GM19239 (cell line): ENCODE data around the gene CYLD.

Source experiments
- DNase-seq: peaks from one replicate; pipeline ENCODE4 v3.0.0; 2011; ENCODE audit warnings: low spot score; ENCODE audit not compliant: insufficient read length
- FAIRE-seq: peaks from 2 replicates; lab custom pipeline; 2011; peaks lifted over from hg19 to GRCh38; lab: Jason Lieb, UNC

Gene CYLD

GRCh38 chr16:50774405-50774804 is 32.5 kb downstream of the CYLD start:
- DNase-seq = no peak
- no peak for FAIRE-seq

- DNase-seq = no peak
- FAIRE-seq = no peak
Observed at GRCh38 chr16:50774960-50775359, 33.1 kb downstream of the CYLD start.

- FAIRE-seq = no peak
- no peak for DNase-seq
Observed at GRCh38 chr16:50776037-50776436, 34.2 kb downstream of the CYLD start.

- FAIRE-seq = no peak
- DNase-seq = no peak
Observed at GRCh38 chr16:50778284-50779163, 36.6 kb downstream of the CYLD start.

- FAIRE-seq (no peak), DNase-seq (no peak)
Observed at GRCh38 chr16:50781043-50781442, 39.2 kb downstream of the CYLD start.

GRCh38 chr16:50781518-50781917 is 39.6 kb downstream of the CYLD start:
- DNase-seq = no peak
- no peak for FAIRE-seq

- DNase-seq (no peak), FAIRE-seq (no peak)
Observed at GRCh38 chr16:50789757-50790156, 47.9 kb downstream of the CYLD start.

GRCh38 chr16:50791522-50791921 is 49.6 kb downstream of the CYLD start:
- DNase-seq = no peak
- FAIRE-seq = peak; percentile 77

GRCh38 chr16:50796829-50797228 is 54.9 kb downstream of the CYLD start:
- no peak for FAIRE-seq
- no peak for DNase-seq

GRCh38 chr16:50797456-50797855 is 55.6 kb downstream of the CYLD start:
- DNase-seq = no peak
- no peak for FAIRE-seq

- DNase-seq (no peak), FAIRE-seq (no peak)
Observed at GRCh38 chr16:50800074-50800473, 58.2 kb downstream of the CYLD start.

GRCh38 chr16:50801036-50801435 is 59.1 kb downstream of the CYLD start:
- no peak for FAIRE-seq
- DNase-seq = no peak

- FAIRE-seq (no peak), DNase-seq (no peak)
Observed at GRCh38 chr16:50802000-50802399, 60.1 kb downstream of the CYLD start.

GRCh38 chr16:50802961-50803360 is 61.1 kb downstream of the CYLD start:
- no peak for DNase-seq
- no peak for FAIRE-seq

GRCh38 chr16:50804290-50804907 is 62.5 kb downstream of the CYLD start:
- DNase-seq = no peak
- FAIRE-seq = no peak

GRCh38 chr16:50806099-50807062 is 64.5 kb downstream of the CYLD start:
- DNase-seq (peak; percentile 79), FAIRE-seq (peak; percentile 96)

- DNase-seq = no peak
- FAIRE-seq = no peak
Observed at GRCh38 chr16:50808929-50809538, 67.1 kb downstream of the CYLD start.

- DNase-seq = no peak
- FAIRE-seq = no peak
Observed at GRCh38 chr16:50809561-50809960, 67.7 kb downstream of the CYLD start.

GRCh38 chr16:50810241-50810965 is 68.5 kb downstream of the CYLD start:
- DNase-seq (no peak), FAIRE-seq (no peak)

- FAIRE-seq (no peak), DNase-seq (no peak)
Observed at GRCh38 chr16:50812046-50812445, 70.2 kb downstream of the CYLD start.
